Retina (tissue), 1 donor: ENCODE measurements around the gene CASR.

Source experiments
- DNase-seq: peaks from one replicate; pipeline ENCODE4 v3.0.0-alpha.2; 2016

CASR gene

DNA sequence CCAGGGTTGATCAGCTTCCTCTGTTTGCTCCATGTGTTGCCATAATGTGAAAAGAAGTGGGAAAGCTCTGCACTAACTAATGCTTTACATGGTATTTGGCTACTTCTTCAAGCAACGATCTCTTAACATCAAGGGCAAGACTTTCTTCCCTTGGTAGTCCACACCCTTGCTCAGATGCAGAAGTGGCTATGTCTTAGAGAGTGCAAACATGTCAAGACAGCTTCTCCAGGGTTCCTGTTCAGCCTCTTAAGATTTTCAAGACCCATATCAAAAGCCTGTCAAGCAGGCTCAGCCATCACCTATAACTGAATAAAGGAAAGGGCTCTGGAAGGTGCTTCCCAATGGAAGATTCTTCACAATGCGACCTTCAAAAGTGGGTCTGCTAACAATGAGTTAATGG lies 76.7 kb downstream of the CASR start:
- no peak for DNase-seq

DNA sequence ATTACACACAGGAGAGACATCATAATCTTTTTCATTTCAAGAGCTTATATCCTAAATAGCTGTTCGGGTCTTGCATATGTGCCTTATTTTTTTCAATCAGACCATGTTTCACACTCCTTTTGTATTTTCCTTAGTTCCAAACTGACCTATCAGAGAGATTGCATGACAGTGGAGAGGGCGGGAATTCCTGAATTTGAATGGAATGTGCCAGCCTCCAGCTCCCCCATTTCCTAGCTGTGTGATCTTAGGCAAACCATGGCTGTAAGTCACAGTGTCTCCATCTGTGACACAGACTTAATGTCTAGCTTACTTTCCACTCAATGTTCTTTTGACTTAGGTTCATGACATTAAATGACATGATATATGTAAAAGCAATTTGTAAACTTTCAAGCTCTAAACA lies 79.6 kb downstream of the CASR start:
- no peak for DNase-seq

DNA sequence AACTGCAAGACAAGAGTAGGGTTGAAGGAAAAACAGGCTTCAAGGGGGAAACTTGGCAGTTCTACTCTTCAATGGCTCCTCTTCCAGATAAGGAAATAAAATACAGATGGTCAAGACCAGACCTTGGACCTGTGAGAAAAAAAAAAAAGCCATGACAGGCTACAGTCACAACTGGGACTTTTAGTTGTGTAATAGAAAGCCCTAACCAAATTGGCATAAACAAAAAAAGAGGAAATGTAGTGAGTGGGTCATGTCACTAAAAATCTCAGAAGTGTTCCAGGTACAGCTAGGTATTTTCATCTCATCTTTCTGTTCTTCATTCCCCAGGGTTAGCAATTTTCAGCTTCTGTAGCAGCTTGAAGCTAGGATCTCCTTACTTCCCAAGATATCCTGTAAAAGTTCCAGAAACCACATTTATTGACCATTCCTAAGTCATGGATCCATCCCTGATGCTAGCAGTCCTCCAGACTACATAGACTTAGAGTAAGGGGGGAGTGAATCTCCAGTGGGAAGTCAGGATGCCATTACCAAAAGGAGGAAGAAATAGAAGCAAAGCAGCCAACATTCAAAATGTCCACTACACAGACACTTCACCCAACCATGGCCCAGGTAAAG lies 80.6 kb downstream of the CASR start:
- no peak for DNase-seq

DNA sequence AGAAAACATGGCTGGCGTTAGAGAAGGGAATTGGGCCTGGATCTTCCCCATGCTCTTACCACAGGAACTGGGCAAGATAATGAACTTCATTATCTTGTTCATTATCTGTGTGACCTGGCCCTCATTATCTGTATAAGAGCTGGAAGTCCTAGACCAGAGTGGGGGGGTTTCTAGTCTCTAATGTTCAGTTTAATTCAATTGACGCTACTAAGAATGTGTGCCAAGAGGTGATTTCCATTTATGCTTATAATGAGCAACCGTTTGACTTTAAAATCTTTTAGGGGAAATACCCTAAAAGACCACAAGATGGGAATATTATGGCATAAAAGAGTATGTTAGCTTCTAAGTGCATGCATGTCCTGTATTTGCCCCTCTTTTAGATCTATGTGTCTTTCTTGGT lies 82.5 kb downstream of the CASR start:
- DNase-seq, result no peak

DNA sequence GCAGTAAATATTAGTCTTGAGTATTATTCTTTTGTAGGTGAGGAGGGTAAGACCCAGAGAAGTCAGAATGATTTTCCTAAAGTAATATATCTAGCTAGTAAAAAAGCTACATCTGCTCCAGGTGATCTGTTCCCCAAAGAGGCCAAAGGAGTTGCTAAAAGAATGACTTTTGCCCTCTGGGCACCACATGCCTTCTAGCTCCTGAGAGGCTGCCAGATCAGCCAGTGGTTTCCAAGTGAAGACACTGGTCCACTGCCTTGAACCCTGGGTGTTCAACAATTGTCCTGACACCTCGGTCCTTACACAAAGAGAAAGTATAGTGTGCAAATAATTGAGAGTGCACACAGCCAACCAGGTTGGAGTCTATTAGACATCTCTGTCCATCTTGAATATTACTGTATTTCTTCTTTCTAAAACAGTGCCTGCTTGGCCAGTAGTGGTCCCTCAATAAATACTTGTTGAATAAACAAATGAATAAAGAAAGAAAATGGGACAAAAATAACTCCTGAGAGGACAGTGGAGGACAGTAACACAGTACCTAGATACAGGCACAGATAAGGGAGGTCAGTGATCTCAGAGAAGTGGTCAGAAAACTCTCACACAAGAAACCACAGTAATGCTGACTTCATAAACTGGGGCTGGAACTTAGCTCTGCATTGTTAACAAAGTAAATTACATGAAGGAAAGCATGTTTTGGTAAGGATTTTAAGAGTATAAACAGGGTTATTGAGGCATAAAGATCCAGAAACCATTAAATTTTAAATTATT lies 85.0 kb downstream of the CASR start:
- no peak for DNase-seq

DNA sequence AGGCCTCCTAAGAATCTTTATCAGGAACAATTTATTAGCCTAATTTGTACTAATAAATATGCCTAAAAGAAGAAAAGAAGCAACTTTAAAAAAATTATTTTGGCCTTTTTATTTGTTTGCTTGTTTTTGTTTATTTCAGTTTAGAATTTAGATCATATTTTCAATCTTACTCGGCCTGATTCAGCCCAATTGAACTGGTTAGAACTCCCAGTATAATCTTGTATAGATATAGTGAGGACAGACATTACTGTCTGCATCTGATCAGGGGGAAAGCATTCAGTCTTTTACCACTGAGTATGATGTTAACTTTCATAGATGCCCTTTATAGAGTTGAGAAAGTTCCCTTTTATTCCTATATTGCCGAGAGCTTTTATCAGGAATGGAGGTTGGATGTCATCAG lies 85.6 kb downstream of the CASR start:
- no peak for DNase-seq

DNA sequence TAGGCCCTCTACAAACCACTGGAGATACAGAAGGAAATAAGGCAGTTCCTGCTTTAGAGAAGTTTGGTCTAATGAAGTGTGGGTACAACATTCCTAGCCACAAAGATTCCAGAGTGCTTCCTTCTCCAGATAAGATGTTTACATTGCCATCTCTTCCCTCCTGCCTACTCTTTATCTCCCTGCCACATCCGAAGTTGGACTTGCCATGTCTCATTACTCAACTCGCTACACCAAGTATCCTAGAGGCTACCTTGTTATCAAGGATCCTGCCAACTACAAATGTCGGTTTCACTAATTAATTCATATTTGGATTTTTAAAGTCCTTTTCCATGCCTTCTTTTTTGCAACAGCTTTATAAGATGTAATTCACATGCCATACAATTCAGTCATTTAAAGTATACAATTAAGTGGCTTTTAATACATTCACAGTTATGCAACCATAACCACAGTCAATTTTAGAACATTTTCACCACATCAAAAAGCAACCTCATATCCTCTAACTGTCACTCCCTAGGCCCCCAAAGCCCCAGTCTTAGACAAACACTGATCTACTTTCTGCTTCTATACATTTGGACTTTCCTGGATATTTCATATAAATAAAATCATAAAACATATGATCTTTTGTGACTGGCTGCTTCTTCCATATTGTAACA lies 87.9 kb downstream of the CASR start:
- no peak for DNase-seq

DNA sequence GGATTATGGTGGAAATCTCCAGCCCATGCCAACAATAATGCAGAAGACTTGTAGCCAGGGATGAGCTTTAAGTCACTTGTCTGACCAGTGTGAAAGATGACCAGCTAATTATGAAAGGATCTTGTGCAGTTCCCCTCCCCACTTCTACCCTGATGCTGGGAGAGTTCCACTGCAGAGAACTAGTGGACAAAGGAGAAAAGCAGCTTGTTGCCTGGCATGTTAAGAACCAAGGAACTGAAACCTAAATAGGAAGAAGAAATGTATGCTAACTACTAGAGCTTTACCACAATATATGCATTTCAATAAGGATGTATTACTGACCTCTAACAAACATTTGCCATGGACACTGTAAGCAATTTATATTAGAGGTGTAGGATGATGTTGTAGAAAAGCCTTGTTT lies 89.4 kb downstream of the CASR start:
- DNase-seq, result no peak

DNA sequence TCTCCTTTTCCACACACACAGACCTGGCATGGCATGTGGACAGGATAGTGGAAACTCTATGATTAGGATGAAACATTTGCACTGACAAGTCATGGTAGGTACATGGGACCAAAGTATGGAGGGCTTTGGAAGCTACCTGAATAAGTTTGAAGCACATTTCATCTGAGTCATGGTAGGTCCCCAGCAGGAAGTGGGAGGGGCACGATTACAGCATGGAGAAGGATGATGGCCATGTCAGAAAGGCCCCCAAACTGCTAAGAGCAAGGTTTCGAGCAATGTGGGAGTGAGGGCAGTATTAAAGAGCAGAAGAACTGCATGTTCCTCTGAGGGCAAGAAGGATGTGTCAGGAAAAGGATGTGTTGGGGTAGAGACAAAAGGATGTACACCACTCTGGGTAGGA lies 90.0 kb downstream of the CASR start:
- DNase-seq, result no peak

DNA sequence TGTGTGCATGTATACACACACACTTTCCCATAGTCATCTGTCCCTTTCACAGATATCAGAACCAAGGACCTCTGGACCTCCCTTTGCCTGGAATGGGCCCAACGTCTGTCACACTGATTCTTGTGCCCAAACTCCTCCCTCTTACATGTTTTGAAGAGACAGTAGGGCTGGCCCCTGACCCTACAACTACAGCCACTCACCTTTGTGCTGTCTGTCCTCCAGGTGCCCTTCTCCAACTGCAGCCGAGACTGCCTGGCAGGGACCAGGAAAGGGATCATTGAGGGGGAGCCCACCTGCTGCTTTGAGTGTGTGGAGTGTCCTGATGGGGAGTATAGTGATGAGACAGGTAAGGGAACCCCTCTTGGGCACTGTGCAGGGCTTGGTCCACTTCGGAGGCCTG lies 98.4 kb downstream of the CASR start:
- no peak for DNase-seq

DNA sequence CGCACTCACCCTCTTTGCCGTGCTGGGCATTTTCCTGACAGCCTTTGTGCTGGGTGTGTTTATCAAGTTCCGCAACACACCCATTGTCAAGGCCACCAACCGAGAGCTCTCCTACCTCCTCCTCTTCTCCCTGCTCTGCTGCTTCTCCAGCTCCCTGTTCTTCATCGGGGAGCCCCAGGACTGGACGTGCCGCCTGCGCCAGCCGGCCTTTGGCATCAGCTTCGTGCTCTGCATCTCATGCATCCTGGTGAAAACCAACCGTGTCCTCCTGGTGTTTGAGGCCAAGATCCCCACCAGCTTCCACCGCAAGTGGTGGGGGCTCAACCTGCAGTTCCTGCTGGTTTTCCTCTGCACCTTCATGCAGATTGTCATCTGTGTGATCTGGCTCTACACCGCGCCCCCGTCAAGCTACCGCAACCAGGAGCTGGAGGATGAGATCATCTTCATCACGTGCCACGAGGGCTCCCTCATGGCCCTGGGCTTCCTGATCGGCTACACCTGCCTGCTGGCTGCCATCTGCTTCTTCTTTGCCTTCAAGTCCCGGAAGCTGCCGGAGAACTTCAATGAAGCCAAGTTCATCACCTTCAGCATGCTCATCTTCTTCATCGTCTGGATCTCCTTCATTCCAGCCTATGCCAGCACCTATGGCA lies 100.5 kb downstream of the CASR start:
- DNase-seq, result no peak

DNA sequence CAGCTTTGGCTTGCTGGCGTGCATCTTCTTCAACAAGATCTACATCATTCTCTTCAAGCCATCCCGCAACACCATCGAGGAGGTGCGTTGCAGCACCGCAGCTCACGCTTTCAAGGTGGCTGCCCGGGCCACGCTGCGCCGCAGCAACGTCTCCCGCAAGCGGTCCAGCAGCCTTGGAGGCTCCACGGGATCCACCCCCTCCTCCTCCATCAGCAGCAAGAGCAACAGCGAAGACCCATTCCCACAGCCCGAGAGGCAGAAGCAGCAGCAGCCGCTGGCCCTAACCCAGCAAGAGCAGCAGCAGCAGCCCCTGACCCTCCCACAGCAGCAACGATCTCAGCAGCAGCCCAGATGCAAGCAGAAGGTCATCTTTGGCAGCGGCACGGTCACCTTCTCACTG lies 101.0 kb downstream of the CASR start:
- no peak for DNase-seq

DNA sequence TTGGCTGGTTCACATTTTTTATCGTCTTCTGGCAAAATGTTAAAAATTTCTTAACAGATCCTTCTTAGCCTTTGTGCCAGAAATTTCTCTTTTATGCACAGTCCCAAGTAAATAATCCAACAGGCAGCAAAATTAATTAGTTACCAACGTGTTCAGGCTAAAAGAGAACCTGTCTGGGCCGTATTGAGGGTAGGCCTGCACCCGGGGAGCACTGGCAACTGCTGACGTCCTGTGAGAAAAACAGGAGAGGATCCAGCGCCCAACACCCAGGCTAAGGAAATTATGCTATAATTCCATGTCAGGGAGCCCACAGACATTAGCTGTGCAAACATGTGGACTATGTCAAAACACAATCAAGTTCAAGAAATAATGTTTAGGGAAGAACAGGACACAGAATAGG lies 110.9 kb downstream of the CASR start:
- DNase-seq, result no peak

DNA sequence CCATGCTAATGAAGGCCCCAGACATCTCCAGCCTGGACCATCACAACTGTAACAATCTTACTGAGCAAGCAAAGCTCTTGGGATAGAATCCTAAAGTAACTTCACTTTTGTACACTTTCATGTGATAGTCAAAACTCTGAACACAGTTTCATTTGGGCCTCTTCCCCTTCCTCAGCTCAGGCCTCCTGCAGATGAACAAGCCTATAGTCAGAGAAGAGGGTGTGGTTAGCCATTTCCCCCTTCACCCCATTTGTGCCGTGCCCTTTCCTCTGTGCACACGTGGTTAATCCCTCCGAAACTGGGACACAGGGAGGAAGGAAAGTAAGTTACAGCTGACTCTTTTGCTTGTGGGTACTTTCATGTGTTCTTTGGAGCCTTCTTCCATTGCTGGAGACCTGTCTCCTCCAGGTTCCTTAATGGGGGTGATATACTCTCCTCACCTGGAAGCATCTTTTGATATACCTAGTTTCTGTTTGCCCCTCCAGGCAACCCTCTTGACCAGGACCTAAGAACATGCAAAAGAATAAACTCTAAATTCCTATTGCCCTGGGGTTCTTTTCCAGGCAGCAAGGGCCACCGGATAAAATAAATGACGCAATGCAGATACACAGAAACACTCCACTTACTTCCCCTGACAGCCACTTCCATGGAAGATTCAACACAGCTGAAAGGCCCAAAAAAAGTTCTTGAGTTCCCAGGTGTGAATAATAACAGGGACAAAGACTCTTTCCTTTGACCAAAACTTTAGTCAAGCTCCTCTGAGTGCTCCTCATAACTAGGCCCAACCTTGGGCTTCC lies 112.0 kb downstream of the CASR start:
- DNase-seq, result no peak

DNA sequence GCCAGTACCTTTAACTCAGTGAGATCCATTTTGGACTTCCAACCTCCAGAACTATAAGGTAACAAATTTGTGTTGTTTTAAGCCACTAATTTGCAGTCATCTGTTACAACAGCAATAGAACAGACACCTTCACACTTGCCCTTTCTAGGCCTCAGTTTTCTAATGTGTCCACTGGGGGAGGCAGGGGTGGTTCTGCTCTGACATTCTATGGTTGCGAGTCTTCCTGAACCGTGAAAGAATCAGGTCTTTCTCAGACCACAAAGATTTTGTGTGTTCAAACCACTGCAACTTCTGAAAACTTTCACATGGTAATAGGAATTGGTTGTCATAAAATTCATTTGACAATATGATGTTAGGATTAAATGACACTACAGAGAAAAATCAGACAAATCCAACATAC lies 114.8 kb downstream of the CASR start:
- DNase-seq, result no peak

DNA sequence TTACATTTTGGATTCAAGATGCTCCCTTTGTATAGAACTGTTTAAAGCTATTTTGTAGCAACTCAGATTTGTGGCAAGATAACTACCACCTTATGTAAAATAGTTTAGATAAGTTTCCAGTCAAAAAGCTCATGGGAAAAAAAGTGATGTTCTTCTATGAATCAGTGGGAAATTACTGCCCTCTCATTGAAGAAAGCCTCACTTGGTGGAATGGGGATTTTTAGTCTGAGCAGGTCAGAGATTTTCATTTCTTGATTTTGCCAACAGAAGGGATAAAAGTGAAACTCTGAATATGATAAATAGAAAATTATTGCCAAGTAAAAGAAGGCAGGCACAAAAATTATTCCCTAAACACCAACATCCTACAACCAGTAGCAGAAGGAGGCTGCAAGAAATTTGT lies 115.7 kb downstream of the CASR start:
- DNase-seq, result no peak

DNA sequence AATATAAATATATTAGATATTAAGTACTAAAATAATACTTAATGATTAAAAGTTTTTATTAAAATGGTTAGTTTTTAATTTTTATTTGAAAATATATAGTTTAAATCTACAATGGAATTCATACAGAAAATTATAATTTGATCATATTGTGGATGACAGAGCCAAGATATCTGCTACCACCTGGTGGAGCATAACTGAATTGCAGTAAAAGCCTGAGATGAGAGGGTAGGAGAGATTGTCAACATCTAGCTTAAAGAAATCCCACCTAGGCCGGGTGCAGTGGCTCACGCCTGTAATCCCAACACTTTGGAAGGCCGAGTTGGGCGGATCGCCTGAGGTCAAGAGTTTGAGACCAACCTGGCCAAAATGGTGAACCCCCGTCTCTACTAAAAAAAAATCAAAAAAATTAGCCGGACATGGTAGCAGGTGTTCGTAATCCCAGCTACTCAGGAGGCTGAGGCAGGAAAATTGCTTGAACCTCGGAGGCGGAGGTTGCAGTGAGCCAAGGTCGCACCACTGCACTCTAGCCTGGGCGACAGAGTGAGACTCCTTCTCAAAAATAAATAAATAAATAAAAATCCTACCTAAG lies 116.5 kb downstream of the CASR start:
- DNase-seq, result no peak

DNA sequence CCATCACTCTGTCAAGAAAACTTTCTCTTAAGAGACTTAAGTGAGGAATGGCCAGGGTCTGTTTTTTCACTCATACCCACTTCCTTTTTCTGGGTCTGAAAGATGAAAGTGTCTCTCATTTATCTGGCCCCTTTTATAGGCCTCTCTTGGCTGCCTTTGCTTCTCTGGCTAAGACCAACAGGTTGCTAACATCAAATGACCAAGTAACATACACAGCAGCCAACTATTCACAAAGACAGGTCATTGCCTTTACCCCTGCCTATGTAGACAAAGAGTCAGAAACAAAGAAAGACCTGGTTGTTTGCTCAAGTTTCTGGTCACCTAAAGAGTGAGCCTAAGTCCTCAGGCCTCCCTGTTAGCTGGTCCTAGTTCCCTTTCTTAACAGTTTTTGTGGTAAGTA lies 117.6 kb downstream of the CASR start:
- DNase-seq, result no peak

DNA sequence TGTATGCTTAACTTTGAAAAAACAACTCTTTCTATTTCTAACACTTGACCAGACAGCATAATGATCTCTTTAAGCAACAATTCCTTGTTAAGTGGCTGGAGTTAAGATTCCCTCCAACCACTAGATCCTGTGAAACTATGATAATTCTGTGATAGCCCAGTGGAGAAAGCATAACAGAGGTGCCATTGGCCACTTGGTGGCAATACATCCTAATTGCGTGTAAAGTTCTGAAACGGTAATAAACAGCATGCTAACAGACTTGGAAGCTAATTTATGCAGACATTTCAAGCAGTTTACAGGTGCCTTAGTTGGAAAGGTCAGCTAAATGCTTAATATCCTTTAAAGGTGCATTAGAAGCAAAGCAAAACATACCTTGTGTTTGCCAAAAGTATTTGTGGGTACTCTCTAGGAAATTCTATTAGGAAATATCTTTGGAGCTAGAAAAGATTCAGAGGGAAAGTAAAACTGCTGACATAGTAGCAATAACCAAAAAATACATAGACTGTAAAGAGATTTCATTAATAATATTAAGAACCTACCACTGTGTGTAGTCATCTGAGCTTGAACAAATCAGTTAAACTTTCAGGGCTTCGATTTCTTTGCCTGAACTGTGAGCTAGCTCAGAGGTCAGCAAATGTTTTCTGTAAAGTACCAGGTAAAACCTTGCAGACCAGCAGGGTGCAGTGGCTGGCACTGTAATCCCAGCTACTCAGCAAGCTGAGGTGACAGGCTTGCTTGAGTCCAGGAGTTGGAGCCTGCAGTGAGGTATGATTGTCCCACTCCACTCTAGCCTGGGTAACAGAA lies 122.6 kb downstream of the CASR start:
- DNase-seq, result no peak

DNA sequence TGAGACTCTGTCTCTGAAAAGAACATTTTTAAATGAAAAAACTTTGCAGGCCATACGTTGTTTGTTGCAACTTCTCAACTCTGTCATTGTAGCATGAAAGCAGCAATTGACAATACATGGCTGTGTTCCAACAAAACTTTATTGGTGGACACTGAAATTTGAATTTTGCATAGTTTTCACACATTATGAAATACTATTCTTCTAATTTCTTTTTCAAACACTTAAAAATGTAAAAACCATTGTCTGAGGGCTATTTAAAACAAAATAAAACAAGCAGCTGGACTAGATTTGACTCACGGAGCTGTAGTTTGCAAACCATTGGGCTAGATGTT lies 123.1 kb downstream of the CASR start:
- DNase-seq, result no peak

DNA sequence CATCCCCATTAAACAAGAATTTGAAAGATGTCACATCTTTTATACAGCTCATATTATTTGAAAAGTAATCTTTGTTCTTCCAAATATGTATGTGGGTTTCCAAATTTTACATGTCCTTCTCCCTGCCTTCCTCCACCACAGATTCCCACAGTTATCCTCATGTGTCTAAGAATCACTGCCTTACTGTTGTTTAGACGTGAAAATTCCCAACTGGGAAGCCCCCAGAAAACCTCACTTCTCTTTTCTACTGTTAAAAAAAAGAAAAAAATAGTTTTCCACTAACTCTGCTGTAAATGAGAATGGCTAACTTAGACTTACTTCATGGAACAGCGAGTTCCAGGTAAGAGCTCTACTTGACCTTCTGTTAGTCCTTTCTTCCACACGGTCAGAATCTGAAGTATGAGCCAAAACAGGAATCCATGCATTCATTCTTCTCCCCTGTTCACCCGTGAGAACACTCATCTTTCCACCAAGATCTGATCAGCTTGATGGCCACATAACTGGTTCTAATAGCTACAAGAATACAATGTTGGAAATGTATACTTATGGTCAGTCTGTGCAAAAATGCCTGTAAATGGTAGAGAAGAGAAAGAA lies 123.7 kb downstream of the CASR start:
- no peak for DNase-seq

DNA sequence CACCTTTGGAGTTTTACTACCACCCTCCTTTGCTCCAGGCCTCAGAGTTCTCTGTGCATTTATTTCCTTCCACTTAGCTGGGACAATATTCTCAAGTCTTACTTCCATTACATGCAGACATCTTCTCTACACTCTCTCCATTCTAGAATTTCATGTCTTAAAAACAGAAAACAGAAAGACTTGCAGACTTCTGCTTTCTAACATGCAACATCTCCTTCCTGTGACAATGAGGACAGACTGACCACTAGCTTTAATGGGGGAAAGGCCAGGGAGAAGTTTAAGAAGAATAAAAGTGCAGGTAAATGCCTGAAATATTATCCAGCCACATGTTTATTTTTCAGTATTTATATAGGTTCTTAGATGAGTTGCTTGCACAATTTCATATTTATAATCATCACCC lies 124.5 kb downstream of the CASR start:
- DNase-seq, result no peak
